ENCODE measurements around the gene SHF.
A peak's percentile ranks its signal among the peaks of the same experiment; 100 is the strongest.

SHF gene

GRCh38 chr15:45199136-45199810 is 11.5 kb upstream of the SHF start:
- DNase-seq (ENCODE audit: low read depth), result no peak

- peak; percentile 91 for DNase-seq (ENCODE audit: low read depth)
These were observed 10.8 kb upstream of the SHF start for GRCh38 chr15:45198337-45199135.

GRCh38 chr15:45197512-45197911 is 9.7 kb upstream of the SHF start:
- no peak for DNase-seq (ENCODE audit: low read depth)

- DNase-seq (ENCODE audit: low read depth), result no peak
These were observed 230 bp downstream of the SHF start for GRCh38 chr15:45187578-45187893.

GRCh38 chr15:45186771-45187577 is 792 bp downstream of the SHF start:
- no peak for DNase-seq (ENCODE audit: low read depth)

GRCh38 chr15:45185903-45186770 is 1.6 kb downstream of the SHF start:
- no peak for DNase-seq (ENCODE audit: low read depth)

- DNase-seq (ENCODE audit: low read depth), result no peak
These were observed 2.5 kb downstream of the SHF start for GRCh38 chr15:45185069-45185779.

- no peak for DNase-seq (ENCODE audit: low read depth)
These were observed 3.2 kb downstream of the SHF start for GRCh38 chr15:45184562-45185041.

- no peak for DNase-seq (ENCODE audit: low read depth)
These were observed 4.3 kb downstream of the SHF start for GRCh38 chr15:45183511-45183910.

- DNase-seq (ENCODE audit: low read depth), result no peak
These were observed 4.8 kb downstream of the SHF start for GRCh38 chr15:45182996-45183395.

- DNase-seq (ENCODE audit: low read depth), result no peak
These were observed 6.1 kb downstream of the SHF start for GRCh38 chr15:45181491-45182285.

- DNase-seq (ENCODE audit: low read depth), result no peak
These were observed 6.9 kb downstream of the SHF start for GRCh38 chr15:45180648-45181436.

- DNase-seq (ENCODE audit: low read depth), result no peak
These were observed 7.6 kb downstream of the SHF start for GRCh38 chr15:45180201-45180600.

GRCh38 chr15:45179221-45179985 is 8.4 kb downstream of the SHF start:
- no peak for DNase-seq (ENCODE audit: low read depth)

- no peak for DNase-seq (ENCODE audit: low read depth)
These were observed 10.5 kb downstream of the SHF start for GRCh38 chr15:45177285-45177684.

GRCh38 chr15:45174577-45174976 is 13.2 kb downstream of the SHF start:
- DNase-seq (ENCODE audit: low read depth), result no peak

GRCh38 chr15:45174069-45174468 is 13.7 kb downstream of the SHF start:
- DNase-seq (ENCODE audit: low read depth), result no peak

GRCh38 chr15:45171912-45172311 is 15.9 kb downstream of the SHF start:
- no peak for DNase-seq (ENCODE audit: low read depth)
